Measurements from ENCODE around the gene SOX5.

SOX5 gene

DNA sequence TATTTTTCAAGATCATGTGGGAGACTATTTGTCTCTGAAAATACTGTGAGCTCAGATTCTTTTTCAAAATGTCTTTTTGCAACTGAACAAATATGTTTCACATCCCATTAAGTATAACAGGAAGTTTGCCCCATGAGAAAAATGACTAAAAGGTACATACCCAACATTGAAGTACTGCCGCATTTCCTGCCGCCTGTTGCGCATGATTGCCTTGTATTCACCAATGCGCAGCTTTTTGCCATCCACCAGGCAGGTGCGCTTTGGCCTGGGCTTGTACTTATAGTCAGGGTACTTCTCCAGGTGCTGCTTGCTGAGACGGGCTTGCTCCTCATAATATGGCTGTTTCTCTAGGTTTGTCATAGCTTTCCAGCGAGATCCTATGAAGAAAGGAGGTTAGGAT is 413.2 kb downstream of the SOX5 start:
- no peak overlapping the region for H3K4me3 ChIP-seq (replicated peaks in 1 of 2; ENCODE audit: low read depth in 2 of 2, low read length in 2 of 2)
- no peak for DNase-seq (ENCODE audit: low read depth in 2 of 2)
- TF ChIP-seq, protein P1, sequence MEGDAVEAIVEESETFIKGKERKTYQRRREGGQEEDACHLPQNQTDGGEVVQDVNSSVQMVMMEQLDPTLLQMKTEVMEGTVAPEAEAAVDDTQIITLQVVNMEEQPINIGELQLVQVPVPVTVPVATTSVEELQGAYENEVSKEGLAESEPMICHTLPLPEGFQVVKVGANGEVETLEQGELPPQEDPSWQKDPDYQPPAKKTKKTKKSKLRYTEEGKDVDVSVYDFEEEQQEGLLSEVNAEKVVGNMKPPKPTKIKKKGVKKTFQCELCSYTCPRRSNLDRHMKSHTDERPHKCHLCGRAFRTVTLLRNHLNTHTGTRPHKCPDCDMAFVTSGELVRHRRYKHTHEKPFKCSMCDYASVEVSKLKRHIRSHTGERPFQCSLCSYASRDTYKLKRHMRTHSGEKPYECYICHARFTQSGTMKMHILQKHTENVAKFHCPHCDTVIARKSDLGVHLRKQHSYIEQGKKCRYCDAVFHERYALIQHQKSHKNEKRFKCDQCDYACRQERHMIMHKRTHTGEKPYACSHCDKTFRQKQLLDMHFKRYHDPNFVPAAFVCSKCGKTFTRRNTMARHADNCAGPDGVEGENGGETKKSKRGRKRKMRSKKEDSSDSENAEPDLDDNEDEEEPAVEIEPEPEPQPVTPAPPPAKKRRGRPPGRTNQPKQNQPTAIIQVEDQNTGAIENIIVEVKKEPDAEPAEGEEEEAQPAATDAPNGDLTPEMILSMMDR (IDR thresholded peaks at IDR 0.05; ENCODE audit: low read depth, low read length), result no peak

DNA sequence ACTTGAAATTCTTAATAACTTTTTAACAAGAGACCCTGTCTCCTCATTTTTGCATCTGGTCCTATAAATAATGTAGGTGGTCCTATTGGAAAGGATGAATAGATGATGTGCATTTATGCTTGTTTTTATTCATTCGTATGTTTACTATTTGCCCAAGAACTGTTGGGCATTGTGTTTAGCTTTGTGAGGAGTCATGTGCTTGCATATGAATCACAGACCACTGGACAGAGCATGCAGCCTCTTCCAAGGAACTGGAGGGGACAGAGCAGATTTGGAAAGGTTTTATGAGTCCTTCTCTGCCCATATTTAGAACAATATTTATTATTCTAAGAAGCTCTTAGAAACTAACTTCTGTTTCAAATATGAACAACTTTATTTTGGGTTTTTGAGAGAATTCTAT is 414.0 kb downstream of the SOX5 start:
- H3K4me3 ChIP-seq (replicated peaks in 1 of 2; ENCODE audit: low read depth in 2 of 2, low read length in 2 of 2), result no peak overlapping the region
- no peak for DNase-seq (ENCODE audit: low read depth in 2 of 2)
- TF ChIP-seq, protein P1 (IDR thresholded peaks at IDR 0.05; ENCODE audit: low read depth, low read length), result no peak

DNA sequence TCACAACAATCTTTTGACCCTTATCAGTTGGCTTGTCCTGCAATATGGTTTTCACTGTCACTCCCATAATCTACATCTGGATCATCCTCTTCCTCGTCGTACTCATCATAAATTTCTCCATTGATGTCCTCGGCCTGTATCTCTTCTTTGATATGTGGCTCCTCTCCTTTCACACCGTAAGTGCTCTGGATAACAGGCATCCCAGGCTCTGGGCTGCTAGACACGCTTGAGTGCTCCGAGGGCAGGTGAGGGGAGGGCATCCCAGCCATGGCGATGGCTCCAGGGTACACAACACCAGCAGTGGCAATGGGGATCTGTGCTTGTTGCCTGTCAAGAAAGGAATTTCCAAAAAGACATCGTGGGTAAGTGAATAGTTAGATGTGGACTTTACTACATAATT is 415.3 kb downstream of the SOX5 start:
- no peak for DNase-seq (ENCODE audit: low read depth in 2 of 2)
- TF ChIP-seq, protein P1 (IDR thresholded peaks at IDR 0.05; ENCODE audit: low read depth, low read length), result no peak

DNA sequence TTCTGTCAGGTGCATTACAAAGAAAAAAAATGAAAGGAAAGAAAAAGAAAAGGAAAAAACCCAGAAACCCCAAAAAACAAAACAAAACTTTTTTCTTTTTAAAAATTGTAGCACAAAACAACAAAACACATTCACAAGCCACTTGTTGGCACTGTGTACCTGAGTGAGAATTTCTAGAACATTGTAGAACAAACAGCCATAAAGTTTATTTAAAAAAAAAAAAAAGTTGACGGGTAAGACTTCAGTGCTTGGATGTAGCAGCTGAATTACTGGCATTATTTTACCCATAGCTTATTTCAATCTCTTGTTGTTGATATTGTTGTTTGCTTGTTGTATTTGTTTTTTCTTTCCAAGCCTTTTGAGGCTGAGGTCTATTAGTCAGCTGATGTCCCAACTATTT is 415.8 kb downstream of the SOX5 start:
- no peak overlapping the region for H3K4me3 ChIP-seq (replicated peaks in 1 of 2; ENCODE audit: low read depth in 2 of 2, low read length in 2 of 2)
- TF ChIP-seq, protein P1 (IDR thresholded peaks at IDR 0.05; ENCODE audit: low read depth, low read length), result no peak
- no peak for DNase-seq (ENCODE audit: low read depth in 2 of 2)

More for the DNA sequence above, 415.3 kb downstream of the SOX5 start:
- no peak overlapping the region for H3K4me3 ChIP-seq (replicated peaks in 1 of 2; ENCODE audit: low read depth in 2 of 2, low read length in 2 of 2)

DNA sequence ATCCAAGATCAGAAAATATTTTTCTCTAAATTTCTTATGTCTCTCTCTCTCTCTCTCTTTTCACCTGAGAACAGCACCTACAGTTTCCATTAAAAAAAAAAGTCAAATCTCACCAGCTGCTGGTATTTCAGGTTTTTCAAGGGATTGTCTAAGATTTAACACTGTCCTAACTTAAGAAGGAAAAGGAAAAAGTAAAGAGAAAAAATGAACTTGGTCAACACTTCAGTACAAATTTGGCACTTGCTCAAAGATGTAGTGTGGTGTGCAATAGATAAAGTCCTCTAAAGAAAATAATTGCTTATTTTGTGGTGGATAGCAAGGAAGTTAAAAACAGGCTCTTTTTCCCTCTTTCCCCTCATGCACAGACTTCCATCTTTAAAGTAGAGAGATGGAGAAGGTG is 416.2 kb downstream of the SOX5 start:
- TF ChIP-seq, protein P1 (IDR thresholded peaks at IDR 0.05; ENCODE audit: low read depth, low read length), result no peak
- no peak overlapping the region for H3K4me3 ChIP-seq (replicated peaks in 1 of 2; ENCODE audit: low read depth in 2 of 2, low read length in 2 of 2)
- no peak for DNase-seq (ENCODE audit: low read depth in 2 of 2)

DNA sequence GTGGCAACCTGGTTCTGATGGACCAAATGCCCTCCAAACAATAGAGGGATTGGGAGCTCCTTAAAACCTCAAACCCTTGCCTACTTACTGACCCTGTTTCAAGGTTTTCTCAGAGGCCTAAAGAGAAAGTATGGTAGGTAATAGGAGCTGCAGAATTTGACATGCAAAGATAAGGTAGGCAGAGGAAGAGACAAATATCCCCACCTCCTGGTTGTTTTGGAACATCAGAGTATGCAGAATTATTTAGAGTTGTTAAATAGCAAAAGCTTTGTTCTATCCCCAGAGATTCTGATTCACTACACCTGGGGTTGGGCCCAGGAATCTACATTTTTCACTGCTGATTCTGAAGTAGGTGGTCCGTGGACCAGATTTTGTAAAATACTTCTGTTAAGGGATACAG is 421.2 kb downstream of the SOX5 start:
- TF ChIP-seq, protein P1 (IDR thresholded peaks at IDR 0.05; ENCODE audit: low read depth, low read length), result no peak
- DNase-seq (ENCODE audit: low read depth in 2 of 2), result no peak
- no peak overlapping the region for H3K4me3 ChIP-seq (replicated peaks in 1 of 2; ENCODE audit: low read depth in 2 of 2, low read length in 2 of 2)

DNA sequence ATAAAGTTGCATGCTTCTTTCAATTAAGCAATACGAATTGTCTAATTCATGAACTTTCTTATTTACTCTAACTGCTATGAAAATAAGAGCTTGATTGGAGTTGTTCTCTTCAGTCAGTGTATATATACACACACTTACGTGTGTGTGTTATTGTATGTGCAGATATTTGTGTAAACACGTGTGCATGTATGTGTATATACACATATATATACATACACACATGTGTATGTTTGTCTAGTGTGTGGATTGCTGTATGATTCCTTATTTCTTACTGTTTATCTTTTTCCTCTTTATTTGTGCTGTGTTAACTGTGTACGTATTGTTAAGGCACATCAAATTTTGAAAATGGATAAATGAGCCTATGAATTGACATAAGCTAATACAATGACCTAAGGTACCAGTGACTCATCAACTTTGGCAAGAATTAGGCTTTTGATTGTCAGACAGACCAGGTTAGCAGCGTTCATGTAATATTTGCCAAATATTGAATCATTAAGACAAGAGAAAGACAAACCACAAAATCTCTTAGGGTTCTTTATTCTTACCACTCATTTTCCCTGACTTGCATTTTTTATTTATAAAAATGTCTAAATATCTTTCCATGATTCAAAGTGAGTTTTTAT is 423.9 kb downstream of the SOX5 start:
- DNase-seq (ENCODE audit: low read depth in 2 of 2), result peak in 1 of 2 donors; percentile 17
- TF ChIP-seq, protein P1 (IDR thresholded peaks at IDR 0.05; ENCODE audit: low read depth, low read length), result no peak
- no peak overlapping the region for H3K4me3 ChIP-seq (replicated peaks in 1 of 2; ENCODE audit: low read depth in 2 of 2, low read length in 2 of 2)
